Vagina (tissue), 2 donors: ENCODE results near the gene CEP104. TPM values are rescaled to one million over a fixed set of nuclear protein-coding genes. Genes with fewer than 3 reads are reported as not detected.
"Not testable (repeated sequence)": the region's sequence is repeated elsewhere in the genome, so short reads cannot be mapped to it uniquely, and the experiment has no call there.

Experiments
- DNase-seq, 2 donors: peaks; one replicate each; pipeline ENCODE4 v3.0.0-alpha.2; 2017; ENCODE audit errors: extremely low spot score in 2 of 2
- H3K27ac ChIP-seq: fragments of 200-600 bp; sonication (generic); one replicate; pipeline ENCODE4 v1.5.1; 2019
- H3K27me3 ChIP-seq: fragments of 200-600 bp; sonication (generic); one replicate; pipeline ENCODE4 v1.5.1; 2019
- H3K36me3 ChIP-seq, 2 donors: fragments of 200-600 bp; sonication (generic); one replicate each; pipeline ENCODE4 v1.5.1; 2017 to 2019
- H3K4me1 ChIP-seq: fragments of 200-600 bp; sonication (generic); one replicate; pipeline ENCODE4 v1.5.1; 2019
- H3K4me3 ChIP-seq, 2 donors: fragments of 200-600 bp; sonication (generic); 1 replicate in 1 of 2; 2 replicates in 1 of 2; pipeline ENCODE4 v1.5.1; 2016 to 2019
- H3K9me3 ChIP-seq: fragments of 200-600 bp; sonication (generic); one replicate; pipeline ENCODE4 v1.5.1; 2019
- CTCF ChIP-seq, 3 experiments: fragments of 450-650 bp in 2 of 3; fragments of 200-600 bp in 1 of 3; sonication (generic) in 1 of 3; IDR thresholded peaks; one replicate each; pipeline ENCODE4 v1.5.1; 2017 to 2019; ENCODE audit warnings: antibody characterized with exemption in 3 of 3, mild to moderate bottlenecking in 2 of 3, moderate library complexity in 2 of 3
- POLR2A ChIP-seq, 2 donors: fragments of 450-650 bp; IDR thresholded peaks; one replicate each; pipeline ENCODE4 v1.6.1; 2017; ENCODE audit warnings: antibody characterized with exemption in 2 of 2, mild to moderate bottlenecking in 2 of 2, moderate library complexity in 2 of 2
- POLR2AphosphoS5 ChIP-seq, 2 donors: sonication (generic); formaldehyde crosslinking; IDR thresholded peaks; one replicate each; pipeline ENCODE4 v1.9.0; 2017; ENCODE audit warnings: antibody characterized with exemption in 2 of 2, mild to moderate bottlenecking in 2 of 2, low read depth in 1 of 2; ENCODE audit not compliant: insufficient read depth in 1 of 2
- intact Hi-C: fragments of 100-400 bp; cut with DNase I; formaldehyde crosslinking; loops from one replicate; pipeline ENCODE4 v1.15.1; 2023
- total RNA-seq: library from RNA; depleted of rRNA; stranded (reverse); fragments of >200 nt; gene quantifications from one replicate; pipeline ENCODE4 v1.2.3, GENCODE V29; 2016

The CEP104 gene
- total RNA-seq, 1 donor from 2014 or later: 62.9 TPM

GRCh38 chr1:3809680-3810079 is 47.3 kb downstream of the CEP104 start:
- H3K27me3 ChIP-seq: no peaks in the 10 kb centered on the region
- DNase-seq: no peak
- H3K36me3 ChIP-seq: peaks cover 0 to 6% of the 10 kb centered on the region in 2 donors
- no peaks in the 10 kb centered on the region for H3K4me1 ChIP-seq
- intact Hi-C loops: no loop called here
- no peaks in the 10 kb centered on the region for H3K9me3 ChIP-seq
- H3K27ac ChIP-seq: no peak overlapping the region
- no peak for TF ChIP-seq POLR2AphosphoS5 (IDR thresholded peaks at IDR 0.05; ENCODE audit: insufficient read depth in 1 of 2, low read depth in 1 of 2)
- TF ChIP-seq POLR2A (IDR thresholded peaks at IDR 0.05): no peak
- TF ChIP-seq CTCF (IDR thresholded peaks at IDR 0.05): no peak
- H3K4me3 ChIP-seq: no peak overlapping the region

GRCh38 chr1:3807769-3808168 is 49.2 kb downstream of the CEP104 start:
- TF ChIP-seq CTCF (IDR thresholded peaks at IDR 0.05) (no peak), POLR2AphosphoS5 (IDR thresholded peaks at IDR 0.05; ENCODE audit: insufficient read depth in 1 of 2, low read depth in 1 of 2) (no peak), POLR2A (IDR thresholded peaks at IDR 0.05) (no peak)
- H3K36me3 ChIP-seq: no peaks in the 10 kb centered on the region
- H3K4me3 ChIP-seq: no peak overlapping the region
- no peaks in the 10 kb centered on the region for H3K9me3 ChIP-seq
- H3K4me1 ChIP-seq: no peaks in the 10 kb centered on the region
- H3K27me3 ChIP-seq: no peaks in the 10 kb centered on the region
- no peak overlapping the region for H3K27ac ChIP-seq
- intact Hi-C loops: no loop called here
- no peak for DNase-seq

DNA sequence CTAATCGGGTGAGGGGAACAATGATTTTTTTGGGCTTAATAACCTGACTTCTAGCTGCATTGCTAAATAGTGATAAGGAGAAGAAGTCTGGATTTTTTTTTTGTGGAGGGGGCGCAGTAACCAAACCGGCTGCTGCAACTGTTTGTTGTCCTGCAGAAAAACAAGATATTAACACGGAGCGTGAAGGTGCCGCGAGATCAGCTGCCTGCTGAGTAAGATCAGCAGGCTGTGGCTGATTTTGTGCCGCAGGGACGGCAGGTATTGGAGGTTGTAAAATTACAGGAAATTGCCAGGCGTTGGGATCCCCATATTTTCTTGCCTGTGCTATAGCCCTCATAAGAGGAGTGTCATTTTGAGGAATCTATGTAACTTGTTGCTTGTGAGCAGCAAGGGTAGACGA is 52.0 kb downstream of the CEP104 start:
- Histone ChIP-seq H3K27me3 (no peaks in the 10 kb centered on the region), H3K4me3 (no peak overlapping the region), H3K9me3 (no peaks in the 10 kb centered on the region), H3K4me1 (no peaks in the 10 kb centered on the region), H3K27ac (no peak overlapping the region), H3K36me3 (no peaks in the 10 kb centered on the region)
- DNase-seq: no peak
- intact Hi-C loops: no loop called here
- TF ChIP-seq POLR2A (IDR thresholded peaks at IDR 0.05): no peak
- TF ChIP-seq CTCF (IDR thresholded peaks at IDR 0.05): no peak
- TF ChIP-seq POLR2AphosphoS5 (IDR thresholded peaks at IDR 0.05; ENCODE audit: insufficient read depth in 1 of 2, low read depth in 1 of 2): no peak

DNA sequence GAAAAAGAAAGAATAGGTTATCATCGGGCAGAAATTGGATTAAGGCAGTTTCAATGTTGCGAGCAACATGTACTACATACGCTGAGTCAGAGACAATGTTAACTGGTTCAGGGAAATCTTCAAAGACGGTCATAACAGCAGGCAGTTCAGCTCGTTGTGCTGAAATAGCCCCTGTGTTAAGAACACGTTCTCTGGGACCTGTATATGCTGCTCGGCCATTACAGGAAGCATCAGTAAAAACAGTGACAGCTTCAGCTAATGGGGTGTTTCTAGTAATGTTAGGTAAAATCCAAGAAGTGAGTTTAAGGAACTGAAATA is 52.4 kb downstream of the CEP104 start:
- H3K27me3 ChIP-seq, DNase-seq, H3K4me1 ChIP-seq, H3K9me3 ChIP-seq, H3K36me3 ChIP-seq, intact Hi-C loops, H3K27ac ChIP-seq, H3K4me3 ChIP-seq: not testable (repeated sequence)

GRCh38 chr1:3803905-3804626 is 52.9 kb downstream of the CEP104 start:
- H3K4me3 ChIP-seq: no peak overlapping the region
- no peaks in the 10 kb centered on the region for H3K36me3 ChIP-seq
- TF ChIP-seq CTCF (IDR thresholded peaks at IDR 0.05) (no peak), POLR2AphosphoS5 (IDR thresholded peaks at IDR 0.05; ENCODE audit: insufficient read depth in 1 of 2, low read depth in 1 of 2) (no peak), POLR2A (IDR thresholded peaks at IDR 0.05) (no peak)
- H3K9me3 ChIP-seq: no peaks in the 10 kb centered on the region
- intact Hi-C loops: no loop called here
- H3K27ac ChIP-seq: no peak overlapping the region
- no peaks in the 10 kb centered on the region for H3K27me3 ChIP-seq
- no peaks in the 10 kb centered on the region for H3K4me1 ChIP-seq
- DNase-seq: no peak

GRCh38 chr1:3800795-3801194 is 56.2 kb downstream of the CEP104 start:
- H3K36me3 ChIP-seq, intact Hi-C loops, H3K4me3 ChIP-seq, H3K27me3 ChIP-seq, H3K27ac ChIP-seq, DNase-seq, H3K9me3 ChIP-seq: not testable (repeated sequence)
- peaks cover 10% of the 10 kb centered on the region for H3K4me1 ChIP-seq
